Testis (tissue), 2 donors: ENCODE data around the gene FLT1.

Experiments used
- CTCF ChIP-seq, 3 experiments: fragments of 450-650 bp in 2 of 3; fragments of 200-600 bp in 1 of 3; sonication (generic) in 1 of 3; IDR thresholded peaks; one replicate each; pipeline ENCODE4 v1.5.1; 2016 to 2019; ENCODE audit warnings: antibody characterized with exemption in 3 of 3, mild to moderate bottlenecking in 2 of 3, moderate library complexity in 1 of 3
- POLR2A ChIP-seq: fragments of 450-650 bp; IDR thresholded peaks from one replicate; pipeline ENCODE4 v1.6.1; 2017; ENCODE audit warnings: antibody characterized with exemption, mild to moderate bottlenecking, moderate library complexity

GRCh38 chr13:28338006-28338574, 156.8 kb downstream of the FLT1 start:
- no peak for TF ChIP-seq POLR2A
- TF ChIP-seq CTCF (IDR thresholded peaks at IDR 0.05) = no peak
